ENCODE results near the gene HLA-DMA. TPM values are rescaled to one million over a fixed set of nuclear protein-coding genes. Genes with fewer than 3 reads are reported as not detected.

The HLA-DMA gene
- total and polyA plus RNA-seq, 9 of the 15 experiments (the other 6 are each of a cell fraction or from before 2014, with no cell fraction given) = 0.13 to 0.83 (median 0.51) TPM

GRCh38 chr6:32969685-32970412, 17.0 kb upstream of the HLA-DMA start (continued):
- TF ChIP-seq ZBTB40 (IDR thresholded peaks at IDR 0.05) (no peak), ZBTB40 (CRISPR knock-in tag; IDR thresholded peaks at IDR 0.05) (no peak), BCL6 (CRISPR knock-in tag; IDR thresholded peaks at IDR 0.05) (0 out of 2 replicates have a peak, but pooled peaks have one; percentile 43), SMAD3 (CRISPR knock-in tag; conservative IDR thresholded peaks at IDR 0.05) (no peak), NFATC3 (IDR thresholded peaks at IDR 0.05) (no peak), WHSC1 (IDR thresholded peaks at IDR 0.05; ENCODE audit: low read length) (no peak)
- TF ChIP-seq, protein P1, sequence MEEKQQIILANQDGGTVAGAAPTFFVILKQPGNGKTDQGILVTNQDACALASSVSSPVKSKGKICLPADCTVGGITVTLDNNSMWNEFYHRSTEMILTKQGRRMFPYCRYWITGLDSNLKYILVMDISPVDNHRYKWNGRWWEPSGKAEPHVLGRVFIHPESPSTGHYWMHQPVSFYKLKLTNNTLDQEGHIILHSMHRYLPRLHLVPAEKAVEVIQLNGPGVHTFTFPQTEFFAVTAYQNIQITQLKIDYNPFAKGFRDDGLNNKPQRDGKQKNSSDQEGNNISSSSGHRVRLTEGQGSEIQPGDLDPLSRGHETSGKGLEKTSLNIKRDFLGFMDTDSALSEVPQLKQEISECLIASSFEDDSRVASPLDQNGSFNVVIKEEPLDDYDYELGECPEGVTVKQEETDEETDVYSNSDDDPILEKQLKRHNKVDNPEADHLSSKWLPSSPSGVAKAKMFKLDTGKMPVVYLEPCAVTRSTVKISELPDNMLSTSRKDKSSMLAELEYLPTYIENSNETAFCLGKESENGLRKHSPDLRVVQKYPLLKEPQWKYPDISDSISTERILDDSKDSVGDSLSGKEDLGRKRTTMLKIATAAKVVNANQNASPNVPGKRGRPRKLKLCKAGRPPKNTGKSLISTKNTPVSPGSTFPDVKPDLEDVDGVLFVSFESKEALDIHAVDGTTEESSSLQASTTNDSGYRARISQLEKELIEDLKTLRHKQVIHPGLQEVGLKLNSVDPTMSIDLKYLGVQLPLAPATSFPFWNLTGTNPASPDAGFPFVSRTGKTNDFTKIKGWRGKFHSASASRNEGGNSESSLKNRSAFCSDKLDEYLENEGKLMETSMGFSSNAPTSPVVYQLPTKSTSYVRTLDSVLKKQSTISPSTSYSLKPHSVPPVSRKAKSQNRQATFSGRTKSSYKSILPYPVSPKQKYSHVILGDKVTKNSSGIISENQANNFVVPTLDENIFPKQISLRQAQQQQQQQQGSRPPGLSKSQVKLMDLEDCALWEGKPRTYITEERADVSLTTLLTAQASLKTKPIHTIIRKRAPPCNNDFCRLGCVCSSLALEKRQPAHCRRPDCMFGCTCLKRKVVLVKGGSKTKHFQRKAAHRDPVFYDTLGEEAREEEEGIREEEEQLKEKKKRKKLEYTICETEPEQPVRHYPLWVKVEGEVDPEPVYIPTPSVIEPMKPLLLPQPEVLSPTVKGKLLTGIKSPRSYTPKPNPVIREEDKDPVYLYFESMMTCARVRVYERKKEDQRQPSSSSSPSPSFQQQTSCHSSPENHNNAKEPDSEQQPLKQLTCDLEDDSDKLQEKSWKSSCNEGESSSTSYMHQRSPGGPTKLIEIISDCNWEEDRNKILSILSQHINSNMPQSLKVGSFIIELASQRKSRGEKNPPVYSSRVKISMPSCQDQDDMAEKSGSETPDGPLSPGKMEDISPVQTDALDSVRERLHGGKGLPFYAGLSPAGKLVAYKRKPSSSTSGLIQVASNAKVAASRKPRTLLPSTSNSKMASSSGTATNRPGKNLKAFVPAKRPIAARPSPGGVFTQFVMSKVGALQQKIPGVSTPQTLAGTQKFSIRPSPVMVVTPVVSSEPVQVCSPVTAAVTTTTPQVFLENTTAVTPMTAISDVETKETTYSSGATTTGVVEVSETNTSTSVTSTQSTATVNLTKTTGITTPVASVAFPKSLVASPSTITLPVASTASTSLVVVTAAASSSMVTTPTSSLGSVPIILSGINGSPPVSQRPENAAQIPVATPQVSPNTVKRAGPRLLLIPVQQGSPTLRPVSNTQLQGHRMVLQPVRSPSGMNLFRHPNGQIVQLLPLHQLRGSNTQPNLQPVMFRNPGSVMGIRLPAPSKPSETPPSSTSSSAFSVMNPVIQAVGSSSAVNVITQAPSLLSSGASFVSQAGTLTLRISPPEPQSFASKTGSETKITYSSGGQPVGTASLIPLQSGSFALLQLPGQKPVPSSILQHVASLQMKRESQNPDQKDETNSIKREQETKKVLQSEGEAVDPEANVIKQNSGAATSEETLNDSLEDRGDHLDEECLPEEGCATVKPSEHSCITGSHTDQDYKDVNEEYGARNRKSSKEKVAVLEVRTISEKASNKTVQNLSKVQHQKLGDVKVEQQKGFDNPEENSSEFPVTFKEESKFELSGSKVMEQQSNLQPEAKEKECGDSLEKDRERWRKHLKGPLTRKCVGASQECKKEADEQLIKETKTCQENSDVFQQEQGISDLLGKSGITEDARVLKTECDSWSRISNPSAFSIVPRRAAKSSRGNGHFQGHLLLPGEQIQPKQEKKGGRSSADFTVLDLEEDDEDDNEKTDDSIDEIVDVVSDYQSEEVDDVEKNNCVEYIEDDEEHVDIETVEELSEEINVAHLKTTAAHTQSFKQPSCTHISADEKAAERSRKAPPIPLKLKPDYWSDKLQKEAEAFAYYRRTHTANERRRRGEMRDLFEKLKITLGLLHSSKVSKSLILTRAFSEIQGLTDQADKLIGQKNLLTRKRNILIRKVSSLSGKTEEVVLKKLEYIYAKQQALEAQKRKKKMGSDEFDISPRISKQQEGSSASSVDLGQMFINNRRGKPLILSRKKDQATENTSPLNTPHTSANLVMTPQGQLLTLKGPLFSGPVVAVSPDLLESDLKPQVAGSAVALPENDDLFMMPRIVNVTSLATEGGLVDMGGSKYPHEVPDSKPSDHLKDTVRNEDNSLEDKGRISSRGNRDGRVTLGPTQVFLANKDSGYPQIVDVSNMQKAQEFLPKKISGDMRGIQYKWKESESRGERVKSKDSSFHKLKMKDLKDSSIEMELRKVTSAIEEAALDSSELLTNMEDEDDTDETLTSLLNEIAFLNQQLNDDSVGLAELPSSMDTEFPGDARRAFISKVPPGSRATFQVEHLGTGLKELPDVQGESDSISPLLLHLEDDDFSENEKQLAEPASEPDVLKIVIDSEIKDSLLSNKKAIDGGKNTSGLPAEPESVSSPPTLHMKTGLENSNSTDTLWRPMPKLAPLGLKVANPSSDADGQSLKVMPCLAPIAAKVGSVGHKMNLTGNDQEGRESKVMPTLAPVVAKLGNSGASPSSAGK (IDR thresholded peaks at IDR 0.05) = no peak

Data from K562 (cell line).